Mucosa of stomach (tissue), 1 donor: Measurements from ENCODE around the gene TLK1.

Source experiments
- H3K27me3 ChIP-seq: one replicate; pipeline ENCODE4 v1.7.0; 2013; ENCODE audit warnings: mild to moderate bottlenecking, low read length; ENCODE audit not compliant: control insufficient read depth, insufficient read depth
- H3K36me3 ChIP-seq: one replicate; pipeline ENCODE4 v1.7.0; 2013; ENCODE audit warnings: low read length; ENCODE audit not compliant: control insufficient read depth, insufficient read depth
- H3K4me1 ChIP-seq: one replicate; pipeline ENCODE4 v1.7.0; 2013; ENCODE audit warnings: mild to moderate bottlenecking, low read length; ENCODE audit not compliant: control insufficient read depth, insufficient read depth
- H3K4me3 ChIP-seq: one replicate; pipeline ENCODE4 v1.7.0; 2013; ENCODE audit warnings: low read length
- H3K9ac ChIP-seq: one replicate; pipeline ENCODE4 v1.7.0; 2013; ENCODE audit warnings: mild to moderate bottlenecking, low read length, moderate library complexity
- H3K9me3 ChIP-seq: one replicate; pipeline ENCODE4 v1.7.0; 2013; ENCODE audit warnings: mild to moderate bottlenecking, low read length, moderate library complexity; ENCODE audit not compliant: control insufficient read depth
- donor health status: Pancreatic carcinoma.

The TLK1 gene

DNA sequence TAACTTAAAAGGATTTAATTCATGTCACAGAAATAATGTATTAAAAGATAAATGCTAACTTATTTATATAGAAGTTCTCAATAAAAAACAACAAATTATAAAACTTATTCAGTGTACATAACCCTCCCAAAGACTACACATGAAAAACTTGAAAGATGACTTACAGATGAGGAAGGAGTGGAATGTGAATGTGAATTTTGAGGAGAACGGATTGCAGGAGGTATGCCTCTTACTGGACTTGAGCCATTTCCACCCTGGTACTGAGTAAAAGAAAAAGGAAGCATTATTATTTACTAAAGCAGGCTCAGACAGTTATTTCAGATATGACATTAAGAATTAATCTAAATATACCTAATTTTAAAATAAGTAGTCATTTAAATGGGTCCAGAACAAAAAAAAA lies 104.4 kb downstream of the TLK1 start:
- no peaks in the 10 kb centered on the region for H3K4me1 ChIP-seq
- H3K27me3 ChIP-seq, result no peaks in the 10 kb centered on the region
- H3K9ac ChIP-seq, result no peak overlapping the region
- no peaks in the 10 kb centered on the region for H3K36me3 ChIP-seq
- H3K9me3 ChIP-seq, result no peaks in the 10 kb centered on the region
- H3K4me3 ChIP-seq, result no peak overlapping the region

DNA sequence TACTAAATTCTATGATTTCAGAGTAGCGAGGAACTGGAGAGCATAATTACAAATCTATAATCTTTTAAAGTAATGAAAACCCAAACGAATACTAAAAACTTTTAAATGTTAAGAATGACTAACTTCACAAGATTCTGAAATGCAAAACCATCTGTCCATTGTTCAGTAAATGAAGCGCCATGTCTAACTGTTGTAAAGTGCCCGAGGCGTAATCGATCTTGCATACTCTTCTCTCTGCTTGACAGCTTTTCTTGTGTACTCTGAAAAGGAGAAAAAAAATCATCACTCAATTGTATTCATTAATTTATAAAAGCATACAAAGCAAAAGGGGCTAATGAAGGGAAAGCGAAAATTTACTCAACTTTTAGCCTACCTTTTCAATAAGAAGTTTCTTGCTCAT lies 111.0 kb downstream of the TLK1 start:
- Histone ChIP-seq H3K4me3 (no peak overlapping the region), H3K4me1 (no peaks in the 10 kb centered on the region), H3K36me3 (no peaks in the 10 kb centered on the region), H3K9ac (no peak overlapping the region), H3K9me3 (no peaks in the 10 kb centered on the region), H3K27me3 (no peaks in the 10 kb centered on the region)

- H3K9me3 ChIP-seq, result no peaks in the 10 kb centered on the region
- no peak overlapping the region for H3K4me3 ChIP-seq
- no peak overlapping the region for H3K9ac ChIP-seq
- H3K36me3 ChIP-seq, result no peaks in the 10 kb centered on the region
- H3K27me3 ChIP-seq, result no peaks in the 10 kb centered on the region
- H3K4me1 ChIP-seq, result no peaks in the 10 kb centered on the region
Observed at GRCh38 chr2:171046048-171046560, 114.6 kb downstream of the TLK1 start.

- Histone ChIP-seq H3K27me3 (no peaks in the 10 kb centered on the region), H3K36me3 (no peaks in the 10 kb centered on the region), H3K4me3 (no peak overlapping the region), H3K9me3 (no peaks in the 10 kb centered on the region), H3K4me1 (no peaks in the 10 kb centered on the region), H3K9ac (no peak overlapping the region)
Observed at GRCh38 chr2:171044416-171044815, 116.3 kb downstream of the TLK1 start.

DNA sequence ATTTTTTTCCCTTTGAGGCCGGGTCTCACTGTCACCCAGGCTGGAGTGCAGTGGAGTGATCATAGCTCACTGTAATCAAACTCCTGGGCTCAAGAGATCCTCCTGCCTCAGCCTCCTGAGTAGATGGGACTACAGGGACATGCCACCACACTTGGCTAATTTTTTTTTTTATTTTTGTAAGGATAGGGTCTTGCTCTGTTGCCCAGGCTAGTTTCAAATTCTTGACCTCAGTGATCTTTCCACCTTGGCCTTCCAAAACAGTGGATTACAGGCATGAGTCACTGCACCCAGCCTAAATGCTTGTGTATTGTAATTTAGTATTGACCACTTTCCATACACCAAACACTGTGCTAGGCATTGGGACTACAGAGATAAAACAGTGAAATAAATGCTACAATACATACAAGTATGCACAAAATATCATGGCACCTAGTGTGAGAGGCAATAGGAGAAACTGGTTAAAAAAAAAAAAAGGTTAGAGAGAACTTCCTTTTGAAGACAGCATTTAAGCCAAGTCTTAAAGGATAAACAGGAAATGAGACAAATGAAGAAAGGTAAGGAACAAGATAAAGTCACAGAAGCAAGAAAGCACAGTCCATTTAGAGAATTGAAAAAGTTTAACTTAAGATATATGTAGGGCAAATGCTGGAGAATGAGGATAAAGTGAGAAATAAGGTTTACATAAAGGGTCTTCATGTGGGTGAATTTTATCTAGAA lies 118.3 kb downstream of the TLK1 start:
- no peak overlapping the region for H3K9ac ChIP-seq
- H3K9me3 ChIP-seq, result no peaks in the 10 kb centered on the region
- no peak overlapping the region for H3K4me3 ChIP-seq
- no peaks in the 10 kb centered on the region for H3K36me3 ChIP-seq
- no peaks in the 10 kb centered on the region for H3K27me3 ChIP-seq
- H3K4me1 ChIP-seq, result no peaks in the 10 kb centered on the region

GRCh38 chr2:171036532-171036931 lies 124.2 kb downstream of the TLK1 start:
- Histone ChIP-seq H3K9me3 (no peaks in the 10 kb centered on the region), H3K36me3 (peaks cover 7% of the 10 kb centered on the region), H3K4me3 (no peak overlapping the region), H3K4me1 (no peaks in the 10 kb centered on the region), H3K9ac (no peak overlapping the region), H3K27me3 (no peaks in the 10 kb centered on the region)

DNA sequence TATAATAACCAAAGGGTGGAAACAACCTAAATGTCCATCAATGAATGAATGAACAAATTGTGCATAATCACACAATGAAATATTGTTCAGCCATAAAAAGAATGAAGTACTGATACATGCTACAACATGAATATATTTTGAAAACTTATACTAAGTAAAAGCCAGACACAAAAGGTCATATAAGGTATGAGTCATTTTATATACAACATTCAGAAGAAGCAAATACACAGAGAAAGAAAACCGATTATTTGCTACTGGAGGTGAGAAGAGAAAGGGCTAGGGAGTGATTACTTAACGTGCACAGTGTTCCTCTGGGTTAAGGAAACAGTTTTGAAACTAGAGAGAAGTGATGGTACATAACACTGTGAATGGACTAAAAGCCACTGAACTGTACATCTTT lies 126.4 kb downstream of the TLK1 start:
- Histone ChIP-seq H3K9me3 (no peaks in the 10 kb centered on the region), H3K27me3 (no peaks in the 10 kb centered on the region), H3K4me1 (no peaks in the 10 kb centered on the region), H3K36me3 (peaks cover 7% of the 10 kb centered on the region), H3K4me3 (no peak overlapping the region), H3K9ac (no peak overlapping the region)

- no peaks in the 10 kb centered on the region for H3K36me3 ChIP-seq
- no peaks in the 10 kb centered on the region for H3K27me3 ChIP-seq
- H3K4me1 ChIP-seq, result no peaks in the 10 kb centered on the region
- H3K9me3 ChIP-seq, result no peaks in the 10 kb centered on the region
- no peak overlapping the region for H3K4me3 ChIP-seq
- H3K9ac ChIP-seq, result no peak overlapping the region
Observed at GRCh38 chr2:171025214-171025613, 135.5 kb downstream of the TLK1 start.

DNA sequence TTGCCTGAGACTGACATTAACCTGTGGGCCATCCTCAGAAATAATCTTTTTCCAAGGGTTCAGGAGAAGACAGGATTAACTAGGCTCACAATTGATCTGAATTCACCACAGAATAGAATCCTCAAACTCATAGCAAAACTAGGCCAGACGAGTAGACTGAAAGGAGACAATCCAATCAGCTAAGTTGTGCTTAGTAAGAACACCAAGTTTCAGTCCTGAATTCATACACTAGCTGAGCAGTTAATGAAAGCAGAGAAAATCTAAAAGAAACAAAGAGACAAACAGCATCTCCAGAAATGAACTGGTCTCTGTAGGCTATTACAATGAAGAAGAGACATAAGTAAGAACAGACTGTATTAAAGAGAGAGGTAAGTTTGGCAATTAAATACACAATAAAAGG lies 142.2 kb downstream of the TLK1 start:
- no peaks in the 10 kb centered on the region for H3K4me1 ChIP-seq
- H3K36me3 ChIP-seq, result no peaks in the 10 kb centered on the region
- no peak overlapping the region for H3K9ac ChIP-seq
- no peak overlapping the region for H3K4me3 ChIP-seq
- H3K27me3 ChIP-seq, result no peaks in the 10 kb centered on the region
- no peaks in the 10 kb centered on the region for H3K9me3 ChIP-seq

- Histone ChIP-seq H3K4me3 (no peak overlapping the region), H3K9ac (no peak overlapping the region), H3K27me3 (no peaks in the 10 kb centered on the region), H3K36me3 (no peaks in the 10 kb centered on the region), H3K4me1 (no peaks in the 10 kb centered on the region), H3K9me3 (no peaks in the 10 kb centered on the region)
Observed at GRCh38 chr2:171016125-171016524, 144.6 kb downstream of the TLK1 start.

DNA sequence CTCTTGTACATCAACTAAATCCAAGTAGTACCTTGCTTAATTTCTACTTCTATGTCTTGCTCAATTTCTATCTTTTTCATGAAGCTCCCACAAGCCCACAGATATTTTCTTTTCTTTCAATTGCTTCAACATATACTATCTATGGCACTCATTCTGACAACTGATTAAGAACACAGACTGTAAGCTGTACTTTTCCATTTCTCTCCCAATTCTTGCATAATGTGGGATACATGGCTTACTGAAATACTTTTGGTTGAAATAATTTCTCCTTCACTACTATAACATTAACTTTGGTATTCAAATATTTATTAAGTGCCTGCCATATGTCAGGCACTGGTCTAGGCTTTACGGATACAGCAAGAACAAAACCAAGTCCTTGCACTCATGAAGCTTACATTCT lies 146.8 kb downstream of the TLK1 start:
- Histone ChIP-seq H3K4me3 (no peak overlapping the region), H3K9me3 (no peaks in the 10 kb centered on the region), H3K9ac (no peak overlapping the region), H3K36me3 (no peaks in the 10 kb centered on the region), H3K27me3 (no peaks in the 10 kb centered on the region), H3K4me1 (no peaks in the 10 kb centered on the region)

DNA sequence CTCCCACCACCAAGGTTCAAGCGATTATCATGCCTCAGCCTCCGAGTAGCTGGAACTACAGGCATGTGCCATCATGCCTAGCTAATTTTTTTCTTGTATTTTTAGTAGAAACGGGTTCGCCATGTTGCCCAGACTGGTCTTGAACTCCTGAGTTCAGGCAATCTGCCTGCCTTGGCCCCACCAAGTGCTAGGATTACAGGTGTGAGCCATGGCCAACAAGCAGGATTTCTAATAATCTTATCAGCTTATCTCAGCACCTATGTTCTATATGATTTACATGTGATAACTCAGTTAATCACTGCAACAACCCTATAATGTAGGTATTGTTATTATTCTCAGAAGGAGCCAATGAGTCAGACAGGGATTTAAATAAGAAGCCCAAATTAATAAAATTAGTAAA lies 151.3 kb downstream of the TLK1 start:
- Histone ChIP-seq H3K4me1 (no peaks in the 10 kb centered on the region), H3K36me3 (no peaks in the 10 kb centered on the region), H3K27me3 (no peaks in the 10 kb centered on the region), H3K9ac (no peak overlapping the region), H3K9me3 (no peaks in the 10 kb centered on the region), H3K4me3 (no peak overlapping the region)
